CD4-positive, alpha-beta T cell treated with Interleukin-6 at 100 ng/mL for 8 hours (primary cell): ENCODE measurements around the gene SHISAL2A.

Source experiments
- DNase-seq: peaks from one replicate; pipeline ENCODE4 v3.0.0-alpha.2; 2020; ENCODE audit warnings: mixed read lengths, low spot score

The SHISAL2A gene

DNA sequence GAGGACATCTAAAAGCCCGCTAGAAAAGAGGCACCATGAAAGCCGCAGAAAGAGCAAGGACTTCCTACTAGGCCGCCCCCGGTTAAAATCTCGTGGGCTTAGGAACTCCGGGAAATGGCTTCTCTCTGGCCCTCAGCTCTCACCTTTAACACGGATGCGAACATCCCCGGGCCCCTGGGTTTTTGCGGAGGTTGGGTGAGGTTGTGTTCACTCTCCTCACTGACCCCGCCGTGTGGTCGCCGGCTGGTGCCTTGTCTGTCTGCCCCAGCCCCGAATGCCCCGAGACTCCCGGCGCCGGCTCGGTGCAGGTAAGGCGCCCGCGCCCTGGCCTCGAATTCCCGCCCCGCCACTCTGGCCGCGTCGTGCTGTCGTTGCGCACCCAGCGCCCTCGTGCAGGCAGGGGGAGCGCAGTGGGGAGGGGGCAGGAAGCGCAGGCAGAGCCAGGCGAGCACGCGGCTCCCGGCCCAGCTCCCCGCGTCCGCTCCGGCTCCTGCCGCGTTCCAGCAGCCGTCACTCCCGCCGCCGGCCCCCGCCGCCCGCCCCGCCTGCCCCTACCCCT, at the start of gene SHISAL2A:
SHISAL2A (plus strand) TSS at position 437 of the 559 bp plus-strand sequence. CDS start 326 bp downstream, outside the sequence.
- DNase-seq: peak; percentile 74

DNA sequence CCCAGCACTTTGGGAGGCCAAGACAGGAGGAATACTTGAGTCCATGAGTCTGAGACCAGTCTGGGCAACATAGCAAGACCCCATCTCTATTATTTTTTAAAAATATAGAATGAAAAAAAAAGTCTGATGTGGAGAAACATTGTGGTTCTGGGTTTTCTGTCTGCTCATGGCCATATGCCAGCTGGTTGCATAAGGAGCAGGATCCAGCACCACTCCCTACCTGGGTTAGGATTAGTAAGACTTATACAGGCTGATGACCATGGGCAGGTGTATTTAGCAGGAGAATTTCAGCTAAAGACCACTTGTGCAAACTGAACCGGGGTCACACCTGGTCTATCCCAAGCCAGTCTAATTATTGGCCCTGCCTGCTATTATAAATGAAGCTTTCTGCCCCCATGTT, 47.5 kb upstream of the SHISAL2A start:
- no peak for DNase-seq

DNA sequence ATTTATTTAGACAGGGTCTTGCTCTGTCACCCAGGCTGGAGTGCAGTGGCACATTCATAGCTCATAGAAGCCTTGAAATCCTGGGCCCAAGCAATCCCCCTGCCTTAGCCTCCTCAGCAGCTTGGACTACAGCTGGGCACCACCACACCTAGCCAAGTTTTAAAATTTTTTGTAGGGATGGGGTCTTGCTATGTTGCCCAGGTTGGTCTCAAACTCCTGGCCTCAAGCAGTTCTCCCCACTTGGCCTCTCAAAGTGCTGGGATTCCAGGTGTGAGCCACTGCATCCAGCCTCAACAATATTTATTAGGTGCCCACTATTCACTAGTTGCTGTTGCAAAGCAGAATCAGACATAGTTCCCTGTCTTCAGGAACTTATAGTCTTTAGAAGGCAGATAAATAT, 44.9 kb upstream of the SHISAL2A start:
- no peak for DNase-seq

DNA sequence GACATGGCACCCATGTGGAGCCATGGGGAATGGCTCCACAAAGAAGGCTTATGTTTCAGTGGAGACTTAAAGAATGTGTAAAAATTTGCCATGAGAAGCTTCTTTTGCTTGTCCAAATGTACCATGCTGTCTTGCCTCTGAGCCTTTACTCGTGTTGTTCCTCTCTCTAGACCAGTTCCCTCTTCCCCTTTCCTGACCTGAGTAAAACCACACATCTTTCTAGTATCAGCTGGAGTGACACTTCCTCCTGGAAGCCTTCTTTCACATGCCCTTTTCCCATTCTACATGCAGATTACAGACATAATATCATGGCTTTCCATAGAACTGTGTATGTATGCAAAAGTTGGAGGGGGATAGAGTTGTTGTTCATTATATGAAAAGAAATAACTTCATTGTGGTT, 44.4 kb upstream of the SHISAL2A start:
- no peak for DNase-seq

DNA sequence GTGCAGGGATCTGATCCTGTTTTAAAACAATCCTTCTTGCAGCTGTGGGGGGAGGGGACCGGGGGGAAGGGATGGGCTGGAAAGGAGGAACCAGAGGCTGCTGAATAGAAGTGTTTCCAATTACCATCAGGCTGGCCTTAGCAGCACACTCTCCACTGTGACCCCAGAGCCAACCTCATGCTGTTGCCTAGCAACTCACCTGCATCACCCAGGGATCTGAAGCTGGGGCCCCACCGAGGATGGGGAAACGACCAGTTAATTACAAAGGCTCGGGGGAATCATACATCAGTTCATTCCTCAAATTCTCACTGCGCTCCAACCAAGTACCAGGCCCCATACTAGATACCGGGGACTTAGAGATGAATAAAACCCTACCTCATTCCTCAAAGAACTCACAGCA, 42.7 kb upstream of the SHISAL2A start:
- DNase-seq: no peak

DNA sequence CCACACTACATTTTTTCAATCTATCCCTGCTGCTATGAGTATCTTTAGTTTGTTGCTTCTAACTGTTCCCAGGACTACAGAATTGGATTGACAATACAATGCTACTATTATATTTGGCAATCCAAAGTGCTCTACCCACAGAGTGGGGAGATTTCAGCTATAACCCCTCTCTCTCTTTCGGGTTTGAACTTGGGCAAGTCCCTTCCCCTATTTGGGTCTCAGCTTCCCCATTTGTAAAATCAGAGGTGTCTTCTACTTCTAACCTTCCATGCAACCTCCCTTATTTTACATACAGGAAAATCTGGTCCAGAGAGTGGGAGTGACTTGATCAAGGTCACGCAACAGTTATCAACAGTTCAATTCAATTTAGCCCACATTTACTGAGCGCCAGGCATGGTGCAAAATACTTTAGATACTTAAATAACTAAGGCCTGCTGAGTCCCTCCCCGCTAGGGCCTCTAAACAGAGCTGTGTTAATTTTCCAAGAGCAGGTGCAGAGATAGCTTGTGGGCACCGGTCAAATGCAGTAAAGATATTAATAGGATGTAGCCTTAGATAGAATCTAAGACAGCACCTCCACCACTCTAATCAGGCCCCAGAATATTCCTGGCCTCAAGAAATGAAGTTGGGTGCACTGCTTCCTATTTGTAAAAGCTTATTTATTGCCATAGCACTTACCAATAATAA, 40.2 kb upstream of the SHISAL2A start:
- DNase-seq: no peak

DNA sequence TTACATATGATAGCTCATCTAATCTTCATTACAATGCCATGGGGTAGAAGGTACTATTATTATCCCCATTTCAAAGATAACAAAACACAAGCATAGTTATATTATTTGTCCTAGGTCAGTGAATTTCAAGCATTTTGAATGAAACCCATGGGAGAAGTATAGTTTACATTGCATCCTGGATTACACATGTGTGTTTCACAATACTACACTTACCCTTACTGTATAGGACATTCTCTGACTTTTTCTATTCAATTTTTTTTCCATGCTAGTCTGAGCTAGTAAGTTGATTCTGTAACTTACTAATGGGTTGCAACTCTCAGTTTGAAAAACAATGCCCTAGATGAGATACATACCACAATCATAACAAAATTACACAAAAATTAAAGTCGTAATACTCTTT, 39.5 kb upstream of the SHISAL2A start:
- no peak for DNase-seq

DNA sequence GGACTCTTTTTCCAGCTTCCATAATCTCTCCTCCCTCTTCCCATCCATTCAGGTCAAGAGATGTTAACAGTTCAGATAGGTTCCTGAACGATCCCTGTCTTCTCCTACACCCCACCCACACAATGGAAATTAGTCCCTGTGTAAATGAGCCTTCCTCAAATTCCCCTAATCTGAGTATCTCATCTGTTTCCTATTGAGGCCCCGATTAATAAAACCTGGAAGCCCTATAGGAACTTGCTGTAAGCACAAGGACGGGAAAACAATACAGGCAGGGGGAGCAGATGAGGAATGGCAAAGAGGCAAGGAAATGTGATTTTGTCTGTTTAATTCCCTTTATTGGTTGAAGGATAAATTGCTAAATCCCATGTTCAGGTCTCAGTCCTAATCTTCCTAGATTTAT, 37.9 kb upstream of the SHISAL2A start:
- no peak for DNase-seq

DNA sequence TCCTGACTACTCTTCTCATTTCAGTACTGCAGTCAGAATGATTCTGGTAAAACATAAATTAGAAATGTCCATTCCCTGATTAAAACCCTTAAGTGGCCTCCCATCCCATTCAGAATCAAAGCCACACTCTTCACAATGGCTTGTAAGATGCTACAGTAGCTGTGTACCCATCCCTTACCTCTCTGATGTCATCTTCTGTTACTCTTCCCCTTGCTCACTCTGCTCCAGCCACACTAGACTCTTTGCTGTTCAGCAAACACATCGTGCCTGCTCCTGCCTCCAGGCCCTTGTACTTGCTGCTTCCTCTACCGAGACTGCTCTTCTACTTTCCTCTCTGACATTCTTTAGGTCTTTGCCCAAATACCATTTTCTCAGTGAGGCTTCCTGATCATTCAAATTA, 35.1 kb upstream of the SHISAL2A start:
- no peak for DNase-seq

DNA sequence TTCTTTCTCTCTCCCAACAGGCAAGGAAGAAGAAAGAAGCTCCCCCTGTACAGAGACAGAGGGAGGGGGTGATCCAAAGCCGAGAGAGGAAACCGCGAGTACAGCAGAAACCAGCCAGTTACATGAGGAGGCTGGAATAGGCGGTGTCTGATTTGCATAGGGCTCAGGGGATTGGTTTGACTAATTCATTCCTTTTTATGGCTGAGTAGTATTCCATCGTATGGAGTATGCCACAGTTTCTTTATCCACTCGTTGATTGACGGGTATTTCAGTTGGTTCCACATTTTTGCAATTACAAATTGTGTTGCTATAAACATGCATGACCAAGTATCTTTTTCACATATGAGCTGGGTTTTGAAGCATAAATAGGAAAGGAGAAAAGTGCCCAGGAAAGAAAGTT, 34.2 kb upstream of the SHISAL2A start:
- DNase-seq: no peak

DNA sequence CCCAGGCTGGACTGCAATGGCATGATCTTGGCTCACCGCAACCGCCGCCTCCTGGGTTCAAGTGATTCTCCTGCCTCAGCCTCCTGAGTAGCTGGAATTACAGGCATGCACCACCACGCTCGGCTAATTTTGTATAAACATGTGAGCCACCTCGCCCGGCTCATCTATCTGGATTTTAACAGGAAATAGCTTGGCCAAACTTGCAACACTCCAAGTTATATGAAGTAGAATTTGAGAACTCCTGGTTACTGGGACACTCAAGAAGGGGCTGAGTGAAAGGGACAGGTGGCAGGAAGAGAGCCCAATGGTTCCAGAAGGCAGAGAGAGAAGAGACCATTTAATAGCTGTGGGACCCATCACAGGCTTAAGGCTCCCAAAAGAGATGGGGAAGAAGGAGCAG, 33.7 kb upstream of the SHISAL2A start:
- no peak for DNase-seq

DNA sequence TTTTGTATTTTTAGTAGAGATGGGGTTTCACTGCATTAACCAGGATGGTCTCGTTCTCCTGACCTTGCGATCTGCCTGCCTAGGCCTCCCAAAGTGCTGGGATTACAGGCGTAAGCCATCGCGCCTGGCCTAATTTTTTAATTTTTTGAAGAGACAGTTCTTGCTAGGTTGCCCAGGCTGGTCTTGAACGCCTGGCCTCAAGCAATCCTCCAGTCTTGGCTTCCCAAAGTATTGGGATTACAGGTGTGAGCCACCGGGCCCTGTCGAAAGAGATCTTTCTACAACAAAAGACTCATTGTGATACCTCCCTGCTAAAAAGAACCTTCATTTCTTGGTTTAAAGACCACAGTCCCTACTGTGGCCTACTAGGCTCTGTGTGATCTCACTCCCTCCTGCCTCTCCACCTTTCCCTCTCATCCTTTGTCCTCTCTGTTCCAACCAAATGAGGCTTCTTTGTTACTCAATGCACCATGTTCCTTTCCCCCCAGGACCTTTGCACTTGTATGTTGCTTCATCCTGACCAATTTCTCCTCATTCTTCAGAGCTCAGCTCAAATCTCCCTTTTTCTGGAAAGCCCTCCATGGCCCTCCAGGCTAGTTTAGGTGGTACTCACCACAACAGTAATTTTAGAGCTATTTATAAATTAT, 32.3 kb upstream of the SHISAL2A start:
- DNase-seq: no peak

DNA sequence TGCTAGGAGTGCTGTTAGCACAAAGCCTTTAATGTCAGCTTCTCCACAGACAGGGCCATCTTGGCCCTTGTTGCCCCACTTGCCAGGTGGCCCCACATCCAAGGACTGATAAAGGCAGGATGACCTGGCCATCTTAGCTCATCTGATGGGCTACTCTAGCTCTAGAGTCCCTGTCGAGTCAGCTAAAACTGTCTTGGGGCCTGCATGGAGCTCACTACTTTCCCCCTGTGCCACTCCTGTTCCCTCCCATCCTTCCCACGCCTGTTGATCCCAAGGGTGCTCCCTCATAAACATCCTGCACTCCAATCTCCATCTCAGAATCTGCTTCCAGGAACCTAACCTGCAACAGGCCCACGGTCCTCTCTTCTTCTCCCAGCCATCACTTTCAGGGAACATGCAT, 31.4 kb upstream of the SHISAL2A start:
- DNase-seq: no peak

DNA sequence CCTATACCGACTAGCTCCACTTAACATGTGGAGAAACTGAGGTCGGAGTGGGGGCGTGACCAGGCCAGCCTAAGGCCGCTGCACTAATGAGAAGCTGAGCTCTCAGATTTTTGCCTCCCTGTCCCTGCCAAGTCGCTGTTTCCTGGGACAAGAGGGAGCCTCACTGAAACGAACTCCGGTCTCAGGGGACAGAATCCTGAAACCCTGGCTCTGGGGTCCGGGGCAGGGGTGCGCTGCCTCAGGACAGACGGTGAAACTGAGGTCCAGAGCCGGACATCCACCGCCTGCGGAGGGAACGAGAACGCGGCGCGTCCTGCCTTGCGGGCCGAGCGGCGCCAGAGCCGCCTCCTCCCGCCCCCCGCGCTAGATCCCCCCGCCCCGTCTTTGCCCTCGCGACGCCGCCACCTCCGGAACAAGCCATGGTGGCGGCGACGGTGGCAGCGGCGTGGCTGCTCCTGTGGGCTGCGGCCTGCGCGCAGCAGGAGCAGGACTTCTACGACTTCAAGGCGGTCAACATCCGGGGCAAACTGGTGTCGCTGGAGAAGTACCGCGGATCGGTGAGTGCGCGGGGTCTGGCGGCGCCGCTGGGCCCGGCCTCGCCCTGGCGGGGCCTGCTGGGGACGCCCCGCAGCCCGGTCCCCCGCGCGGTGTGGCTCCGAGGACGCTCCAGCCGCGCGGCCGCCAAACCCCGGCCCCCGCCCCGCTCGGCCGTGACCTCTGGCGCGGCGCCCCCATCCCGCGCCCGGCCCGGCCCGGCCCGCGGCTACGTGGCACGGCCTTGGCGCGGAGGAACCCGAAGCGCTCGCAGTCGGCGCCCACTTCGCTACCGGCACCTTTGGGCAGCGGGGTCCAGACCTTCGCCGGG, 30.7 kb upstream of the SHISAL2A start, which contains the start of gene GPX7:
GPX7 (plus strand) TSS at position 381 of the 865 bp plus-strand sequence; CDS start at position 420, 39 bp downstream.
- peak; percentile 54 for DNase-seq

DNA sequence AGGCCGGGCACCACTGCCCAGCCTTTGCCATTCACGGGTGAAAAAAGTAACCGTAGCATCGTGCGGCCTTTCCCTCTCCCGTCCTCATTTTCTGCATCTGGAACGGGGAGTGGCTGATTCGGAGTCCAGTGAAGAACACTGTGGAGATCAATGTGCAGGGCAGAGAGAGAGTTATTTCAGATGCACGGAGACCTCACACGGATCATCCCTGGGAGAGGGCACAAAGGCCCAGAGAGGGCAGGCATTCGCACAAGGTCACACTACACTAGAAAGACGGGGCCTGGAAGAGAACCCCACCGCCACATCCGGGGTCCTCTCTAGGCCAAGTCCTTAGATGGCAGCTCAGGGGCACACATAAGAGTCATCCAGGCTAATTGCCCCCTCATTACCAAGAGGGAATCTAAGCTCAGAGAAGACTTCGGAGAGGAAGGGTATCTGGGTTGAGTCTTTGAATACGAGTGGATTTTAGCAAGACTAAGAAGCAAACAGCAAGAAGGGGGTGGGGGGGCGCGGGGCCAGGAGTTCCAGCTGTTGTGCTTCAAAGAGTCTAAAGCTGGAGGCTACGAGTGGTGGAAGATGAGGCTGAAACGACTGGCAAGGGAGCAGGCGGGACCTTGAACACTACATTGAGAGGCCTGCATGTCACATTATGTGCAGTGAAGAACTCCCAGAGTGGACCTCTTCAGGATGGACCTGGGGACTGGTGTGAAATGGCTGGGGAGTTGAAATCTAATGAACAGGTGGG, 29.9 kb upstream of the SHISAL2A start:
- no peak for DNase-seq

DNA sequence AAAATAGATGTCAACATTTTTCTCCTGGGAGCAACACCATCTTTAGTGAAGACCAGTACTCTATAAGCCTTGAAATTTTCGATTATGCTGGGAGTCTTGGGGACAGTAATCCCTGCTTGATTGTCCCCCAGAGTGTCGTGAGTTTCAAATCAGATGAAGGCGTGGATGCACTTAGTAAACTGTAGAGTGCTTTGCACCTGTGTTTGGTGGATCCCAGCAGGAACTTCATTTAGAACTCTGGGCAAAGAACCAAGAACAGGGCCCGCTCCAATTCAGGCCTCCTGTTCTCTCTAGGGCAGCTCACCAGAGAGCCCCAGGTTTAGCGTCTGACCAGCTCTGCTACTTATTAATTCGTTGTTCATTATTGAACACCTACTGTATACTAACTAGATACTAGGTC, 29.3 kb upstream of the SHISAL2A start:
- no peak for DNase-seq

DNA sequence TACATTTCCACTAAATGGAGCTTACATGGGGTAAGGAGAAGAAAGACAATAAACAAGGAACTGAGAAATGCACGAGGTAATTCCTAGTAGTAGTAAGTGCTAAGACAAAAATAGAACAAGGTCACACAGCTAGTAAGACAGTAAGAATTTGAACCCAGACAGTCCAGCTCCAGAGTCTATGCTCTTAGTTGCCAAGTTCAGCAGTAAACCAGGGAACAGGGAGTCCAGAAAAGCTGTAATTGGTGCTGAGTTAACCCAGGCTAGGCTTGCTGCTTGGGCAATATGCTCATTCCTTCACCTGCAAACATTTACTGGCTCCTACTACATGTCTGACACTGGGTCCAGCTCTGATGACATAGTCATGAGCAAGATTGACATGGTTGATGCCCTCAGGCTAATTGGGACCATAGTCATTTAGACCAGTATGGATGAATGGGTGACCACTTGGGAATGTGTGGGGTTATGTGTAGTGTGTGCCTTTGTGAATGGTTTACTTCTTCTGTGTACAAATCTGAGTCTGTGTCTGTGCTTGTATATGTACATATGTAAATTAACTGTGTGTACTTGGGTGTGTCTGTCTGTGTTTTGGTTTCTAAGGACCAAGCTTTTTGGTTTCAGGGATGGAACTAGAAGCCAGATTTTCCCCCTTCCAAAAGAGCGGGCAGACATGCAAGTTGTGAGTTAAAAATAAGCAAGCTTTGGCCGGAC, 28.8 kb upstream of the SHISAL2A start:
- DNase-seq: no peak

DNA sequence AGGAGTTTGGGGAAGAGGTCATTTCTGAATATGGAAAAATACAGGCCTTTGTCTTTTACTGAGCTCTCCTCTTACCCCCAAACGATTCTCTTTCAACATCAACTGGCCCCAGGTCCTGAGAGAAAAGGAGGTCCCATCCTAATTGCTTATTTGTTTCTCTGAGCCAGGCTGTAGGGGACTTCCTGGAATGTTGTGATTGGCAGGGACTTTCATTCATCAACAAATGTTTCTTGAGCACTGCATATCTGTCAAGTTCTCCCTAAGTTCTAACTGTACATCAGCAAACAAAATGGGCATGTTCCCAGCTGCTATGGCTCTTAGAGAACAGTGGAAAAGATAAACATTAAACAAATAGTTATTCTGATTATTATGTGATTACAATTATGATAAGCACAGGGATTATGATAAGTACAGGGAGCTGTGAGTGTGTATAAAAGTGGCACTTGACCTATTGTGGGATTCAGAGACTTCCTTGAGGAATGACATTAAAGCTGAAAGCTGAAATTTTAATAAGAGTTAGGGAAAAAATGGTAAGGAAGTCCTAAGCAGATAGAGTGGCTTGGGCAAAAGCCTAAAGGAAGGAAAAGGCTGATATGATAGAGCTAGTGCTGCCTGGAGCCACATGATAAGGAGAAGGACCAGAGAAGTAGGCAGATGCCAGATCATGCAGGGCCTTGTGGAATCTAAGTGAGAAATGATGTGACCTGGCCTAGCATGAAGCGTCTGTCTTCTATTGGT, 19.2 kb upstream of the SHISAL2A start:
- no peak for DNase-seq

DNA sequence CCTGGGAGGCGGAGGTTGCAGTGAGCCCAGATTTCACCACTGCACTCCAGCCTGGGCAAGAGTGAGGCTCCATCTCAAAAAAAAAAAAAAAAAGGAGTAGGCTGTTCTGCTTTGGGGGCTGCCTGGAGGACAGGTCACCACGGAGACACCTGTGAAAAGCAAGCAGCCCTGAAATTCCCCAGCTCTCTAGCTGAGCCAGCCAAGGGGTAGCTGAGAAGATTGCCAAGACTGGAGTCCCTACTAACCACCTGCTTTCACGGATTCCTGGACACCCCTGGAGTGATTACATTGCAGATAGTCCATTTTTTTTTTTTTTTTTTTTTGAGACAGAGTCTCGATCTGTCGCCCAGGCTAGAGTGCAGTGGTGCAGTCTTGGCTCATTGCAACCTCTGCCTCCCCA, 18.3 kb upstream of the SHISAL2A start:
- no peak for DNase-seq

DNA sequence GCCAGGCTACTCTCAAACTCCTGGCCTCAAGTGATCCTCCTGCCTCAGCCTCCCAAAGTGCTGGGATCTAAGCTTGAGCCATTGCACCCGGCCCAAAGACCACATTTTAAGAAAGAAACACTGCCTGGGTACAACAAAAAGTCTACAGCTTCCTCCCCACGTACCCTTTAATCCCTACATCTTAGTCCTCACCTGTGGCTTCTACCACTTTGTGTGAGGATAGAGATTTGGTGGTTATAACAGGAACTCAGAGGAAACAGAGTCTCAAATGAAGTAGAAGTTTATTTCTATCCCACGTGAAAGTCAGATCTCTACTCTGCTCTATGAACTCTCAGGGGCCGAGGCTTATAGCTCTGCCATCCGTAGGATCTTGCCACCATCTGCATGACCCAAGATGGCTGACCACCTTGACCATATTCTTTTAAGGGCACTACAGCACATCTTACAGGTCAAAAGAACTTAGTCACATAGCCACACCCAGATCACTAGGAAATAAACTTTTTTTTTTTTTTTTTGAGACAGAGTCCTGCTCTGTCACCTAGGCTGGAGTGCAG, 17.4 kb upstream of the SHISAL2A start:
- DNase-seq: no peak
